ACHN (cell line): ENCODE measurements around the gene CPD.
"Not testable (repeated sequence)": the region's sequence is repeated elsewhere in the genome, so short reads cannot be mapped to it uniquely, and the experiment has no call there.

ENCODE experiments used
- DNase-seq: peaks from one replicate; pipeline ENCODE4 v3.0.0-alpha.2; 2015
- in situ Hi-C: cut with HindIII; loops from 2 replicates; pipeline ENCODE4 v1.10.0; 2017; ENCODE audit warnings: low sequenced_read_pairs, low pct_ligation_motif_present, low pct_unique_long_range_greater_than_20kb

The CPD gene

DNA sequence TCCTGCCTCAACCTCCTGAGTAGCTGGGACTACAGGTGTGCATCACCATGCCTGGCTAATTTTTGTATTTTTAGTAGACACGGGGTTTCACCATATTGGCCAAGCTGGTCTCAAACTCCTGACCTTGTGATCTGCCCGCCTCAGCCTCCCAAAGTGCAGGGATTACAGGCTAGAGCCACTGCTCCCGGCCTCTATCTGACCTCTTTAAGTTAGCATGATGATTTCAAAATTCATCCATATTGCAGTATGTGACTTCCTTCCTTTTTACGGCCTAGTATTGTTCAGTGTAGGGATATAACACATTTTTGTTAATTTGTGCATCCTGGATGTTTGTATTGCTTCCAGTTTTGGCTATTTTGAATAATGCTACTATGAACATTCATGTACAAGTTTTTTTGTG, 27.5 kb upstream of the CPD start:
- in situ Hi-C loops, result not testable (repeated sequence)

GRCh38 chr17:30351735-30352134, 27.0 kb upstream of the CPD start:
- in situ Hi-C loops, result no loop called here
- DNase-seq, result no peak

More for the DNA sequence above, 27.5 kb upstream of the CPD start:
- DNase-seq, result not testable (repeated sequence)

GRCh38 chr17:30352240-30352814, 26.4 kb upstream of the CPD start:
- no peak for DNase-seq

GRCh38 chr17:30354701-30355100, 24.0 kb upstream of the CPD start:
- in situ Hi-C loops, result no loop called here
- no peak for DNase-seq

More at GRCh38 chr17:30352240-30352814, 26.4 kb upstream of the CPD start:
- in situ Hi-C loops, result no loop called here

DNA sequence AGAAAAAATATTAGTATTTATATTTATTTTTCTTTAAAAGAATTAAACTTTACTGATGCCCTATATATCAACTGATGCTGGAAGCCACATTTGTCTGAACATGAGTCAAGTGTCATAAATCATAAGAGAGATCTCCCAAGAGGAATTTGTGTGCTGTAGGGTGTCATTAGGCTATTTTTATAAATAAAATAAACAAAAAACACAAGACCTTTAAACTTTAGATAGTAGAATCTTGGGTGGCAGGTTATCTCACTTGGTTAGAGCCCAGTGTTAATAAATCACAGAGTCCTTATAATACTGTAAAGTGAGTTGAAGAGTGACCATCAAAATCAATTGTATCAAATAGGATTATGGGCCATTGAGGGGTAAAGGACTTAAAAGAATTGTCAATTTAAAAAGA, 21.3 kb upstream of the CPD start:
- DNase-seq, result no peak
- in situ Hi-C loops, result no loop called here

DNA sequence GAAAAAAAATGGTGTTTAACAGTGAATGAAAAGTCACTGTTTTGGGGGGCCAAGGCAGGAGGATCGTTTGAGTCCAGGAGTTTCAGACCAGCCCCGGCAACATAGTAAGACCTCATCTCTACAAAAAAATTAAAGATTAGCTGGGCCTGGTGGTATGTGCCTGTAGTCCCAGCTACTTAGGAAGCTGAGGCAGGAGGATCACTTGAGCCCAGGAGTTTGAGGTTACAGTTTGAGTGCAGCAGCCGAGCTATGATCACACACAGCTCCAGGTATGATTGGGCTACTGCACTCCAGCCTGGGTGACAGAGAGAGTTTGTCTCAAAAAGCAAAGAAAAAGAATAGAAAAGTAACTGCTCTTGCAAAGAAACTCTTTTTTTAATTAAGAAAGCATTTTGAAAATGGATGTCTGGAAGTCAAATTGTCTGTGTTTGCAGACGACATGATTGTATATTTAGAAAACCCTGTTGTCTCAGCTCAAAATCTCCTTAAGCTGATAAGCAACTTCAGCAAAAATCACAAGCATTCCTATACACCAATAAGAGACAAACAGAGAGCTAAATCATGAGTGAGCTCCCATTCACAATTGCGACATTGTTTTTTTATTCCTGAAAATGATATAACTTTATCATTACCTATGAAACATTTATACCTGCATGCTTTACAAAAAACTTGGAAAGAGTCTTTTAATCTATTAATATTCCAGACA, 20.5 kb upstream of the CPD start:
- no peak for DNase-seq
- in situ Hi-C loops, result no loop called here

DNA sequence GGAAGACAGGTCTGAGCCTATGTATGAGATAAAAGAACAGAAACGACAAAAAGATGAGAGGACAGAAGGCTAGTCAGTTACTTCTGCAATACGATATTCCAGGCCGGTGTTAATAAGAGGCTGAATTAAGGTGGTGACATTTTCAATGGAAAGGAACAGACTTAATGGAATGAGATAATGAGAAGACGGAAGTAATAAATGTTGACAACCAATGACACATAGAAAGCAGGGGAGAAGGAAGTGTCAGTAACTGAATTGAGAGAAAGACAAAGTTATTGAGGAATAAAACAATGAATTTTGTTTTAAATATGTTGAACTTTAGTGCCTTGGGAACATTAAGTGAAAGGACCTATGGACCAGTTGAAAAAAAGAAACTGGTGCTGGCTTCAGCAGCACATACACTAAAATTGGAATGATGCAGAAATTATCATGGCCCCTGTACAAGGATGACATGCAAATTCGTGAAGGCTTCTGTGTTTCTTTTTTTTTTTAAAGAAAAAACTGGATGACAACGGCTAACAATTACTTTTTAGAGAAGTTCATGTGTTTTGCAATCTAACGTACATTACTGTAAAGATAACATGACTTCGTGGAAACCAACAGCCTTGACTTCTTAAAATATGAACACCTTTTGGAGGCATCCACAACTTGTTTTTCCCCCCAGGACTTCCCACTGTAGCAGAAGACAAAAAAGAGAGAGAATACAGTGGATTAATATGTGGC, 18.5 kb upstream of the CPD start:
- in situ Hi-C loops, result no loop called here
- DNase-seq, result no peak

DNA sequence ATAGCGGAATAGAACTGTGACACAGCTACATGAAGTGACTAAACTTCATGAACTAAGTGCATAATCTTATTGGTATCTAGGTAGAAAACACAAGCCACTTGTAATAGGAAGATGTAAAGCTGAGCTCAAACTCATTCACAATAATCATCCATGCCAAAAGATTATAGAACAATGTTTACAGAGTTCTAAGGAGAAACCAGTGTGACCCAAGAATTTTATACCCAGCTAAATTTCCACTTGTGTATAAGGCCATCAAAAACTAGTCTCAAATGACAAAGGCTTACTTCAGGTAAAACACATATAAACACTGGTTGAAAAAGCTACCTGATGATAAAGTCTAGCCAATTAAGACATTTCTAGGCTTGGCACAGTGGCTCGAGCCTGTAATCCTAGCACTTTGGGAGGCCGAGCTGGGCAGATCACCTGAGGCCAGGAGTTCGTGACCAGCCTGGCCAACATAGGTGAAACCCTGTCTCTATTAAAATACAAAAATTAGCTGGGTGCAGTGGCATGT, 16.9 kb upstream of the CPD start:
- in situ Hi-C loops, result no loop called here
- DNase-seq, result no peak

DNA sequence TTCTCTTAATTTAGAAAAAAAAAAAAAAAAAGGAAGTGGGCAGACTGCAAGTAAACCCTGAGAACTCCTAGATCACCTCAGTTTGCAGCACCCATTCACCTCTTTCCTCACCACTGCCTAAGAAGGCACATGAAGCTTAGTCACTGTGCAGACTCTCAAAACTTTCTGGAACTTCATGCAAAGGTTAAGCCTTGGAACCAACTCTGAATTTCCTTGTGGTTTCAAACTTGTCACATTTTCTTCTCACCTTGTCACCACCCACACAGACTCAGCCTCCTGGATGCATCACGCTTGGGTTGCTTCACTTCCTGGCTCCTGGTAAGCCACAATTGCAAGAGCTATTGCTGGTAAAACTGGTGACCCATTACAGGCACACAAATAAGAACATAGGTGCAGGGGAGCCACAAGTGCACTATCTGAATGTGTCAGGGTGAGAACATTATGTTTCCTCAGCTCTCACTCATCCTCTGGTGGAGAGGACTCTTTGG, 15.0 kb upstream of the CPD start:
- in situ Hi-C loops, result no loop called here
- peak; percentile 55 for DNase-seq

- in situ Hi-C loops, result no loop called here
- DNase-seq, result no peak
These were observed 12.2 kb upstream of the CPD start for GRCh38 chr17:30366536-30366935.

GRCh38 chr17:30368912-30369720, 9.6 kb upstream of the CPD start:
- in situ Hi-C loops, result no loop called here
- no peak for DNase-seq

- DNase-seq, result no peak
These were observed 8.7 kb upstream of the CPD start for GRCh38 chr17:30369995-30370394.

DNA sequence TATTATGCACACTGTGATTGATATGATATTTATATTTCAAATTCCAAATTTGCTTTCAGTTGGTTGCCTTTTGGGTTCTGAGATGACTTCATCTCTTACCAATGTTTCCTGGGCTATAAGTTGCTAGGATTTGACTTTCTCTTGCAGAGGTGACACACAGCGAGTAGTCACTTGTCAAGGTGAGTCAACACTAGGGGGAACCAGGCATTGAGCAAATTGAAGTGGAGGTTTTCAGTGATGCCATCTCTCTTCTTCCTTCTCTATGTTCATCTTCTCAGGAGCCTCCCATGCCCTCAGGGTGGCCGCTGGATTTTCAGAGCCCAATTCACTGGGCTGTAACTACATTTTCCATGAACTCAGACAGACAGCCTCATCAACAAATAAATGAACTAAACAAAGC, 6.0 kb upstream of the CPD start:
- DNase-seq, result no peak
- in situ Hi-C loops, result no loop called here

More at GRCh38 chr17:30369995-30370394, 8.7 kb upstream of the CPD start:
- in situ Hi-C loops, result no loop called here

- no peak for DNase-seq
- in situ Hi-C loops, result no loop called here
These were observed 3.1 kb upstream of the CPD start for GRCh38 chr17:30375661-30376060.

DNA sequence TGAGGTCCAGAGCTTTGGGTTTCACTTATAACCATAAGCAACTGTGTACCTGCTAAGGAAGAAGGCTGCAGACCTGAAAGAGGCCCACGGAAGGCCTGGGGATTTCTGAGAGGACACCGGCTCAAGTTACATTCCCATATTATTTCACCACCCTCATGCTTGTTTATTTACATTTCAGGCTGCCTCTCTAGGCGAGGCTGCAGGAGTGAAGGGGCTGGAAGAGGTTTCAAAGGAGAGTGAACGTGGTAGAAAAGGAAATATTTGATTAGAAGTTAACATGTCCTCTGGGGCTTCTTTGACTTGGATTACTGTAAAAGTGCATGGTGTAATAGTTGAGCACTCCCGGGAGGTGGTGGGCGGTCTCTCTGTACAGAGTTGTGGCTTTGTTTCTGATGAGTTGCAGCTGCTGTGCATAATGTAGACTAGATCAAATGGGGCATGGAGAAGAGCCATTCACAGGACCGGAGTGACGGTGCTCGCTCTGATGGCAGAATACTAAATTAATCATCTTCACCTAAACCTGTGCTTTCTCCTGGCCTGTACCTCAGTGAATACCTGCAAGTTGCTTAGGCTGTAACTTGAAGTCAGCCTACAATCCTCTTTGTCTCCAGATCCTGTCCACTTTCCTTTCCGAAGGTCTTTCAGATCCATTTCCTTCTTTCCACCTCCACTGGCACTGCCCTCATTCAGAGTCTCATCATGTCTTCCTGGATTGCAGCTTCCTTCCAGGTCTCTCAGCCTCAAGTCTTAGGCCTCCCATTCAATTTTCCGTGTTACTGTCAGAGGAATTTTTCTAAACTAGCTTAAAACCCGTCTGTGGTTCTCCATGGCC, 1.9 kb upstream of the CPD start:
- in situ Hi-C loops, result no loop called here
- DNase-seq, result no peak

DNA sequence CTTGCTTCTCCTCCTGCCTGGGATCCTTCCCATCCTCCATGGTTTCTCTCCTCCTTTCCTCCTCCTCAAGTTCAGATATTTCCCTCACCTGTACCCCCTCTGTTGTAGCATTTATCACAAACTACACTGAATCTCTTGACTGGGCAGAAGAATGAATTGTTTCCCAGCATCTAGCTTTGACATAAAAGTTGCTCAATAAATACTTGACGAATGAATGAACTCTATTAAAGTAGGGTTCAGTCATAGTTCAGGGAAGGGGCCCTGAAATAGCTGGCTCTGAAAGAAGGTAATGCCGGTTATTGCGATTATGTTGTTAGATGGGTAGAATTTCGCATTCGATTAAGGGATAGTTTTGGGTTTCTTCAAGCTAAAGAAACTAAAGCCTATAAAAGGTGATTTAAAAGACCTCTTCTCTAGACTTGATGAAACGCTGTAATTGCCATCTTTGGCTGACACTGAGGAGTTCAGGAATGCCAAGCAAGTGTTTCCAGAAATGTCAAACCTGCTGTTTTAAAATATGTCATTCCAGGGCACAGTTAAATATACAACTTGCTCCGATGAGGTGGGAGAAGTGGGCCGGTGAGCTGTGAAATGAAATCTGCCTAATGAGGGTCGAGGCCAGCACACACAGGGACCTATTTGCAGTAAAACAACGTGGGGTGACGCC, 1.0 kb upstream of the CPD start:
- in situ Hi-C loops, result no loop called here
- no peak for DNase-seq

DNA sequence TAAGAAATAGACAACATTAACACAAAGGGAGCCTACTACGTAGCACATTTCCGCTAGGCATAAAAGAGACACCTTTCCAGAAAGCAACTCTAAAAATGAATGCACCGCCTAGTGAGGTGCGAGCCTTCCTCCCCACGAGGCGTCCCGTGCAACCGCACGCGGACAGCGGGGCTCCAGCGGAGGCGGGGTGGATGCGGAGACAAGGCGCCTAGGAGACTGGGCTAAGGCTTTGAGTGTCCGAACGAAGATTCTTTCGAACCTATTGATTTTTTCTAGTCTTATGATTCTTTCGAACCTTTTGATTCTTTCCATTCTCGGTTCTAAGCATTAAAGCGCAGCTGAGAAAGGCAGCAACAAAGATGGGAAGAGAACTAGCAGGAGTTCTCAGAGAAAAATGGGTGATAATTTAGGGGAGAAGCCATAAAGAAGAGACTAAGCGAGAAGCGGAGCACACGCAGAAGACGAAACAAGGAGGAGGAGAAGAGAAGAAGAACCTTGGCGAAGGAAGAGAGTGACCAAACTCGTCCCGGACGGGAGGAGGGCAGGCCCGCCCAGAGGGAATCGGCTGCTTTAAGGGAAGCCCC, 394 bp upstream of the CPD start:
- DNase-seq, result no peak
- in situ Hi-C loops, result no loop called here
